GM21576 (cell line): ENCODE results near the gene KLHL12.

Source experiments
- ATAC-seq: cut with Tn5 transposase; IDR thresholded peaks from one replicate; pipeline ENCODE4 v1.9.1; 2021; ENCODE audit warnings: mild to moderate bottlenecking, moderate library complexity; ENCODE audit not compliant: unreplicated experiment

The KLHL12 gene

GRCh38 chr1:202926581-202927491 is at the start of gene KLHL12:
TSS of gene KLHL12 (minus strand) at chr1:202927234. CDS start at chr1:202925162, 2,072 bp downstream.
- ATAC-seq = peak; percentile 89

DNA sequence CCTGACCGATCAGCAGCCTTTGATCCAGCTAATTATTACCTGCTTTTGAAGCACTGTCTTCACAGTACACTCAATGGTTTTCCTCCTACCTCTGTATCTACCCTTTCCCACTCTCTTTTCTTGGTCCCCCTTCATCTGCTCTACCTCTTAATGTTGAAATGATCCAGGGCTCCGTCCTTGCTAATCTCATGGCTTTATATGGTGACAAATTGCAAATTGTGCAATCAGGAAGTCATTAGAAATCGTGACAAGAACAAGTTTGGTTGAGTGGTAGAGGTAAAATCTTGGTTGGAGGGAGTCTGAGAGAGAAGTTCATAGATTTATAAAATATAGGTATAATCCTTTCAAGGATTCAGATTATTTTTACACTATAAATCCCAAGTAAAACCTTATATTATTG is 49.6 kb upstream of the KLHL12 start:
- no peak for ATAC-seq

- no peak for ATAC-seq
These were observed 47.8 kb upstream of the KLHL12 start for GRCh38 chr1:202974856-202975255.

- ATAC-seq = no peak
These were observed 45.0 kb upstream of the KLHL12 start for GRCh38 chr1:202972046-202972445.

DNA sequence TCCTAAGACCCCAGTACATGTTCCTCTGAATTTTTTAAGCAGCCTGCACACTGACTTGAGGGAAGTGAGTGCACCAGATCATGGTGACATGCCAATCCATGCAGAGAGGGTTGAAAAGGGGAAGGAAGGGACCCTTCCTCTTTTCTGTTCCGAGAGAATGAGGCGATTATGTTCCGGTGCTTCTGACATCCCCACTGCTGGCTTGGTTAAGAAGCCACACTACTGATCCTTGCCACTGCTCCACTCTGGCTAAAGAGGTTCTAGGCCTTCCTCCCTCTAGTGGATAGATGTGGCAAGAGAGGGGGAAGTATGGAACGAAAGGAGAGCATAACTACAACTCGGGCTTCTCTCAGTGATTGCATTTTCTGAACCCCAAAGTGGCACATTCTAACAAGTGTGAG is 41.9 kb upstream of the KLHL12 start:
- ATAC-seq = peak; percentile 47

GRCh38 chr1:202968351-202968750 is 41.3 kb upstream of the KLHL12 start:
- ATAC-seq = no peak

- ATAC-seq = peak; percentile 1
These were observed 40.7 kb upstream of the KLHL12 start for GRCh38 chr1:202967684-202968281.

GRCh38 chr1:202966006-202966898 is 39.2 kb upstream of the KLHL12 start:
- ATAC-seq = no peak

DNA sequence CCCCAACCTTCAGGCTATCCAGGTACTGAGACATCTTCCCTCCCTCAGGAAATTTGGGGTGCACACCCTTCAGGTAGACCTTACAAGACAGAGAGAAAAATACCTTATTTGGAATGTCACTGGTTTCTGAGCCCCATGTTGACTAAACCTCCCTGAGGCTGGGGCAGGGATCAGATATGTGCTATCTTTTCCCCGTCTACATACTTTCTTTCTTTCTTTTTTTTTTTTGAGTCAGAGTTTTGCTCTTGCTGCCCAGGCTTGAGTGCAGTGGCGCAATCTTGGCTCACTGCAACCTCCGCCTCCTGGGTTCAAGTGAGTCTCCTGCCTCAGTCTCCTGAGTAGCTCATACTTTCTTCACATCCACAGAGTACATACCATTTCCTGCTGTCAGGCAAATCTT is 38.4 kb upstream of the KLHL12 start:
- no peak for ATAC-seq

DNA sequence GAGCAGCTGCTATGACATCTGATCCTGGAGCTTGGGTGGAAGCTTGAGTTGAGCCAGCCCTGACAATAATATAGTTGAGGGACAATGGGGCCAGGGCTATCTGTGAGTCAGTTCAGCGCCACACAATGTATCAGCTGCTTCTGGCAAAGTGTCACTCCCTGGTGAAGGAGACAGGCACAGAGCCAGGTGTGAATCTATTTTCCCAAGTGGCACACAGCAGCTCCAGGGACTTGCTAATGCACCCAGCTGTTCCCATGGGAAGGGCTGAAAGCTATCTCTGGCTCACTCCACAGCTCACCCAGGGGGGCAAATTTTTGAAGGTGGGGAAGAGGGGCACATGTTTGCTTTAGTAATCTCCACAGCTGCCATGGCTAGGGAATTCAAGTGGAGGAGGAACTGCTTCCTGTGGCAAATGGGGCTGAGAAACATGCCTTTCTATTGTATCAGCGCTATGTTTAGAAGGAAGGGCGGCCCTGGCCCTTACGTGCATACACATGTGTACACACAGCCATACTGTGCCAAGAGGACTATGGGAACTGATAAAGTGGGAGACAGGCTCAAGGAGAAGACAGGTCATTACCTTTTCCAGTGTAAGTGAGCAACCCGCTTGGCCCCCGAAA is 37.9 kb upstream of the KLHL12 start:
- no peak for ATAC-seq

GRCh38 chr1:202961220-202961880 is 34.3 kb upstream of the KLHL12 start:
- no peak for ATAC-seq

DNA sequence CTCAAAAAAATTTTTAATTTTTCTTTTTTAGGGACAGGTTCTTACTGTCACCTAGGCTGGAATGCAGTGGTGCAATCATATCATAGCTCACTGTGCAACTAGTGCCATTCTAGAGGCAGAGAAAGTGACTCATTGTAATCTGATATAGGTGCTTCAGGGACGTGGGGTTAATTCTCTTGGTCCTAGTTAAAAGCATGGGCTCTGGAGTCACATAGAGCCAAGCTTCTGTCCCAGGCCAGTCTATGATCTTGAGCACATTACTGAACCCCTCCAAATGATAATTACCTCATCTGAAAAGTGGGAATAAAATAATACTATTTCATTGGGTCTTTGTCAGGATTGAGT is 32.2 kb upstream of the KLHL12 start:
- no peak for ATAC-seq

GRCh38 chr1:202958544-202959275 is 31.7 kb upstream of the KLHL12 start:
- ATAC-seq = peak; percentile 5

DNA sequence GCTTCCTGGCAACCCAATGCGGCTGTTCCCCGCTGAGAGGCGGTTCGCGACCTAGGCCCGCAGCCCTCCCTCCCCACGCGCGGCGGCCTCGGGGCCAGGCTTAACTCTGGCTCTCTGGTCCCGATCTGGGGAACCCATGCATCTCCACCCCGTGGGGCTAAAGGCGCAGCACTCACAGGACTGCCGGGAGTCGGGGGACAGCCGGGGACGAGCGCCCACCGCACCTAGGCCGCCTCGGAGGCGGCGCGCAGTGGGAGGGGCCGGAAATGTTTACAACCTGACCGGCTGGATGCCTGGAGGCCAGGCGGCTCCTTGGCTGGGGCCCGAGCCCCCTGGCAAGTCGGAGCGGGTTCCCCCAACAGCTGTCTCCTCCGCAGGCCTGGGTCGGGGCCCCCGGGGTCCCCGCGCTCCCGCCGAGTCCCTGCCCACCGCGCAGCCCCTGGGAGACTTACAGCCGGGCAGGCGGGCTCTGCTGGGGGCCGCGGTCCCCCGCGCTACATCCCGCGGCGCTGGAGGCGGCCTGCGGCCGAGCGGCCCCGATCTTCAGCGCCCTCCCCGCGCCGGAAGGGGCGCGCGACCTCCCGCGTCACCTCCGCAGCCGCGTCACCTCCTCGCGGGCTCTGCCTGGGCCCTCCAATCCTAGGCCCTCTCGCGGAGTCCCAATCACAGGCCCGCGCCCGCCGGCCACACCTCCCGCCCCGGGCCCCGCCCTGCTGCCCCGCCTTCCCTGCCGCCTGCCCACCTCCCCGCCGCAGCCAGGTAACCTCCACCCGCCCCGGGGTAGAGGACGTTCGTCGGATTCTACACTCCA is 30.9 kb upstream of the KLHL12 start, which contains the start of gene ADIPOR1:
Gene ADIPOR1, minus strand, starts transcription at position 580 of the 811 bp plus-strand sequence. CDS start 7,242 bp downstream, outside the sequence.
- ATAC-seq = peak; percentile 98

GRCh38 chr1:202956969-202957368 is 29.9 kb upstream of the KLHL12 start:
- no peak for ATAC-seq

- ATAC-seq = no peak
These were observed 27.2 kb upstream of the KLHL12 start for GRCh38 chr1:202954057-202954745.

DNA sequence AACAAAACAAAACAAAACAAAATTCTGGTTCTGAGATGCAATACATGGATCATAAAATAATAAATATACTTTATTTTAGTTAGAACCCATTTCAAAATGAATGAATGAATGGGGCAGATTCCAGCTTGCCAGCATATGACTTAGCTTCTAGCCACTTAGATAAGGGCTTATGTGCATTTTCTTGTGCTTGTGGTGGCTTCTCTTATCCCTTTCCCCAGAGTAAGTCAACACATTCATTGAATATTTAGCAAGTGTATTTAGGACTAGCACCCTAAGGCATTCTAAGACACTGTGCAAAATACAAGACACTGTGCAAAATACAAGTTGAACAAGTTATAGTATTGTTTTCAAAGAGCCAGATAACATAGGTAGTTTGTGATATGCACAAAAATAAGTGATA is 26.4 kb upstream of the KLHL12 start:
- ATAC-seq = no peak

- no peak for ATAC-seq
These were observed 25.8 kb upstream of the KLHL12 start for GRCh38 chr1:202952818-202953217.
